HUES64 (cell line): Measurements from ENCODE around the gene CBLC.
"Not testable (repeated sequence)": the region's sequence is repeated elsewhere in the genome, so short reads cannot be mapped to it uniquely, and the experiment has no call there.

Experiments used
- H3K27ac ChIP-seq: 2 replicates; pipeline ENCODE4 v1.7.0; 2013; ENCODE audit warnings: low read depth, low read length, inconsistent platforms
- H3K27me3 ChIP-seq: 2 replicates; pipeline ENCODE4 v1.6.1; 2013; ENCODE audit warnings: mild to moderate bottlenecking, low read length; ENCODE audit not compliant: insufficient read depth
- H3K36me3 ChIP-seq: 2 replicates; pipeline ENCODE4 v1.6.1; 2013; ENCODE audit warnings: mild to moderate bottlenecking, low read length; ENCODE audit not compliant: insufficient read depth
- H3K4me1 ChIP-seq: 2 replicates; pipeline ENCODE4 v1.6.1; 2013; ENCODE audit warnings: mild to moderate bottlenecking, low read length, moderate library complexity; ENCODE audit not compliant: insufficient read depth
- H3K4me3 ChIP-seq: 2 replicates; pipeline ENCODE4 v1.5.1; 2013; ENCODE audit warnings: mild to moderate bottlenecking, low read length, moderate library complexity
- H3K9ac ChIP-seq: 2 replicates; pipeline ENCODE4 v1.6.1; 2013; ENCODE audit warnings: mild to moderate bottlenecking, low read depth, low read length
- H3K9me3 ChIP-seq: 2 replicates; pipeline ENCODE4 v1.6.1; 2013; ENCODE audit warnings: low read depth, low read length; ENCODE audit not compliant: insufficient read depth
- WGBS: fragments of 150-250, 120-280 bp; methylation state at CpG from one replicate; pipeline ENCODE4 v1.1.7; 2013; ENCODE audit warnings: missing lambda C conversion rate; 5-methylcytosine and 5-hydroxymethylcytosine counted together

The CBLC gene

DNA sequence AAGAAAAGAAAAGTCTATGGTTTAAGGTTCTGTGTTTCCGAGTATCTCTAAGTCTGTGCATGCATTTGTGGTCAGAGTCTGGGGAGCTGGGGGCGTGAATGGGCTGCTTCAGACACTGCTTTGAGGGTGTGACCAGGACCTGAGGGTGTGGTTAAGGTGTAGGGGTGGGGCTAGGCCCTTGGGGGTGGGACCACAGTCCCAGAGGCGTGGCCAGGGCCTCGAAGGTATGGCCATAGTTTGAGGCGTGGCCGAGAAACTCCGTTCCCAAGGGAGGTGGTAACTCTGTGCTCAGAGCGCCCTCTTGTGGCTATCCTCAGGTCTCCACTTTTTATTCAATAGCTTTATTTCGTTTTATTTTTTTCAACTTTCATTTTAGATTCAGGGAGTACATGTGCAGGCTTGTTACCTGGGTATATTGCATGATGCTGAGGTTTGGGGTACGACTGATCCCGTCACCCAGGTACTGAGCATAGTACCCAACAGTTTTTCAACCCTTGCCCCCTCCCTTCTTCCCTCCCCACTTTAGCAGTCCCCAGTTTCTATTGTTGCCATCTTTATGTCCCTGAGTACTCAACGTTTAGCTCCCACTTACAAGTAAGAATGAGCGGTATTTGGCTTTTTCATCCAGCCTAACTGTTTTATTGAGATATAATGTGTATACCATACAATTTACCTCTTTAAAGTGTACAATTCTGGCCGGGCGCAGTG is 7.0 kb upstream of the CBLC start:
- Histone ChIP-seq H3K27me3 (0 out of 2 replicates have a peak, but pooled peaks cover 3% of the 10 kb centered on the region), H3K4me1 (no peaks in the 10 kb centered on the region), H3K9me3 (no peaks in the 10 kb centered on the region), H3K36me3 (no peaks in the 10 kb centered on the region), H3K27ac (no peak overlapping the region), H3K9ac (no peak overlapping the region; the same call in 1 of the 2 replicates), H3K4me3 (no peak overlapping the region)
- 22% methylated on average over 13 of the region's 15 CpGs for WGBS

DNA sequence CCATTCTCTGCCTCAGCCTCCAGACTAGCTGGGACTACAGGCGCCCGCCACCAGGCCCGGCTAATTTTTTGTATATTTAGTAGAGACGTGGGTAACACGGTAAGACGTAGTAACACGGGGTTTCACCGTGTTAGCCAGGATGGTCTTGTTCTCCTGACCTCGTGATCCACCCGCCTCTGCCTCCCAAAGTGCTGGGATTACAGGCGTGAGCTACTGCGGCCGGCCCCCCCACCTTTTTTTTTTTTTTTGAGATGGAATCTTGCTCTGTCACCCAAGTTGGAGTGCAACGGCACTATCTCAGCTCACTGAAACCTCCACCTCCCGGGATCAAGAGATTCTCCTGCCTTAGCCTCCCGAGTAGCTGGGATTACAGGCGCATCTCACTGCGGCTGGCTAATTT is 5.5 kb upstream of the CBLC start:
- WGBS, result 91% methylated on average over 18 of the region's 18 CpGs
- not testable (repeated sequence) for H3K27me3 ChIP-seq, H3K4me3 ChIP-seq, H3K36me3 ChIP-seq, H3K9me3 ChIP-seq, H3K27ac ChIP-seq, H3K9ac ChIP-seq, H3K4me1 ChIP-seq

DNA sequence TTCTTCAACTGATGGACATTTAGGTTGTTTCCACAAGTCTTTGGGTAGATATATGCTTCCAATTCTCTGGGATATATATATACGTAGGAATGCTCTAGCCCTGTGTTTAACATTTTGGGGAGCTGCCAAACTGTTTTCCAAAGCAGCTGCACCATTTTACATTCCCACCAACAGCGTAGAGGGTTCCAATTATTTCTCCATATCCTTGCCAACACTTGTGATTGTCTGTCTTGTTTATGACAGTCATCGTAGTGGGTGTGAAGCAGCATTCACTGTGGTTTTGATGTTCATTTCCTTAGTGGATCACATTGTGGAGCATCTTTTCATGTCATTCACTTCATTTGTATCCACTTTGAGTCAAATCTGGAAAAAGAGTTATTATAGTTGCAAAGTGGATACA is 4.7 kb upstream of the CBLC start:
- Histone ChIP-seq H3K27ac (no peak overlapping the region), H3K9ac (no peak overlapping the region), H3K9me3 (no peaks in the 10 kb centered on the region), H3K4me1 (no peaks in the 10 kb centered on the region; the same call in 1 of the 2 replicates), H3K27me3 (0 out of 2 replicates have a peak, but pooled peaks cover 3% of the 10 kb centered on the region), H3K36me3 (no peaks in the 10 kb centered on the region), H3K4me3 (no peak overlapping the region)
- WGBS, result 100% methylated on average over 3 of the region's 3 CpGs

DNA sequence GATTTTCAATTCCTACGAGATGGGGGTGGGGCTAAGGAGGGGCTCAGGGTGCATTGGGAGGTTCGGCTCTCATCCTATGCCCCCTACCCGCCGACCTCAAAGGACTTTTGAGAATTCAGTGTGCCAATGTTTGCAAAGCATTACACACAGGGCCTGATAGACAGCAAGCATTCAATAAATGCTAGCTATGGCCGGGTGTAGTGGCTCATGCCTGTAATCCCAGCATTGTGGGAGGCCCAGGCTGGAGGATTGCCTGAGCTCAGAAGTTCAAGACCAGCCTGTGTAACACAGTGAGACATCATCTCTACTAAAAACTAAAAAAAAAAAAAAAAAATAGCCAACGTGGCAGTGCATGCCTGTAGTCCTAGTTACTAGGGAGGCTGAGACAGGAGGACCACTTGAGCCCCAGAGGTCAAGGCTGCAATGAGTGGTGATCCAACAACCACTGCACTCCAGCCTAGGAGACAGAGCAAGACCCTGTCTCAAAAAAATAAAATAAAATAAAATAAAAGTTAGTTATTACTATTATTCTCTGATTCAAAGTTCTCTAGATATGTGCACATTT is 1.9 kb upstream of the CBLC start:
- Histone ChIP-seq H3K9ac (no peak overlapping the region), H3K4me1 (no peaks in the 10 kb centered on the region; the same call in 1 of the 2 replicates), H3K9me3 (no peaks in the 10 kb centered on the region), H3K27me3 (no peaks in the 10 kb centered on the region), H3K27ac (no peak overlapping the region), H3K4me3 (no peak overlapping the region), H3K36me3 (peaks cover 3% of the 10 kb centered on the region; the same call in 1 of the 2 replicates)
- WGBS, result 86% methylated on average over 6 of the region's 6 CpGs

DNA sequence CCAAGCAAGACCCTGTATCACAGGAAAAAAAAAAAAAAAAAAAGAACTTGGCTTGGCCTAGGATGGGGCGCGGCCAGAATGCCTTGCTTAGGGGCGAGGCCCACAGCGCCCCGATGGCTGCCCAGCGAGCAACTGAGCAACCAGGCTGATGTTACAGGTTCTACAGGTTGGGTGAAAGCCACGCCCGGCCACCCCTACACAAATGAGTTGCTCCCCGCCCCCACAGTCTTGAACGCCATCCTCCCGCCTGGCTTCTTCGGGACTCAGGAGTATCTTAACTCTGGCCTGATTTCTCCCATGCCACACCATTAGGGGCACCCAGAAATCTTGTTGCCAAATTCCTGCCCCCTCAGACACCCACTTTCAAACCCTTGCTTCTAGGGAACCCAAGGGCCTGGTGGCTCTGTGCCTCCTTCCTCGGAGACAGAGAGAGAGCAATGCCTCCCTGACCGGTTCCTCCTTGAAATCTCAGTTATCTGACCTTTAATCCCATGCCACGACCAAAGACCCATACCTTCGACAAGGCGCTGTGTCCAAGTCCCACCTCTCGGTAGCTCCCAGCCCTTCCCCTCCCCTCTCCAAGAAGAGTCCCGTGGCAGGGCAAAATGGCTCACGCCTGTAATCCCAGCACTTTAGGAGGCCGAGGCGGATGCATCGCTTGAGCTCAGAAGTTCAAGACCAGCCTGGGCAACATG is 1.1 kb upstream of the CBLC start:
- H3K36me3 ChIP-seq, result peaks cover 6% of the 10 kb centered on the region; the same call in 1 of the 2 replicates
- H3K4me1 ChIP-seq, result no peaks in the 10 kb centered on the region; the same call in 1 of the 2 replicates
- no peak overlapping the region for H3K4me3 ChIP-seq
- H3K9me3 ChIP-seq, result no peaks in the 10 kb centered on the region
- H3K27me3 ChIP-seq, result no peaks in the 10 kb centered on the region
- 92% methylated on average over 23 of the region's 23 CpGs for WGBS
- no peak overlapping the region for H3K9ac ChIP-seq
- H3K27ac ChIP-seq, result no peak overlapping the region

DNA sequence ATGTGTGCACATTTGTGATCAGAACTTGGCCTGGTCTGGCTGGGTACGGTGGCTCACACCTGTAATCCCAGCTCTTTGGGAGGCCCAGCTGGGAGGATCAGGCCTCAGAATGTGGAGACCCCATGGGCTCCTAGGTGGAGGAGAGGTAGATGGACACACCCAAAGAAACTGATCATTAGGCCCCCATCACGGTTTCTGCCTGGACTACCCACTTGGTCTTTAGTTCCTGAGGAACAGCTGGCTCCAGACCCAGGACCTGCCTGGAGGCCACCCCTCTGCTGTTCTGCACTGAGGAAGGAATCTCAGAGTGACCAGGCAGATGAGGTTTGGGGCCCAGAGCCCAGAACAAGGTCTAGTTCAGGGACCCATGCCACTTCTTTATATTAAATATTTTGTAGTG is 1.5 kb downstream of the CBLC start:
- Histone ChIP-seq H3K9me3 (no peaks in the 10 kb centered on the region), H3K4me1 (no peaks in the 10 kb centered on the region; the same call in 1 of the 2 replicates), H3K27me3 (no peaks in the 10 kb centered on the region), H3K4me3 (no peak overlapping the region), H3K36me3 (peaks cover 6% of the 10 kb centered on the region; the same call in 1 of the 2 replicates), H3K9ac (no peak overlapping the region), H3K27ac (no peak overlapping the region)
- 84% methylated on average over 2 of the region's 2 CpGs for WGBS

DNA sequence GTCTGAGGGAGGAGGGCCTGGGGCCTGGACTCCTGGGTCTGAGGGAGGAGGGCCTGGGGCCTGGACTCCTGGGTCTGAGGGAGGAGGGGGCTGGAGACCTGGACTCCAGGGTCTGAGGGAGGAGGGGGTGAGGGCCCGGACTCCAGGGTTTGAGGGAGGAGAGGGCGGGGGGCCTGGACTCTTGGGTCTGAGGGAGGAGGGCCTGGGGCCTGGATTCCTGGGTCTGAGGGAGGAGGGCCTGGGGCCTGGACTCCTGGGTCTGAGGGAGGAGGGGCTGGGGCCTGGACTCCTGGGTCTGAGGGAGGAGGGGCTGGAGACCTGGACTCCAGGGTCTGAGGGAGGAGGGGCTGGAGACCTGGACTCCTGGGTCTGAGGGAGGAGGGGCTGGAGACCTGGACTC is 4.0 kb downstream of the CBLC start:
- not testable (repeated sequence) for H3K9me3 ChIP-seq, H3K9ac ChIP-seq, H3K4me3 ChIP-seq, H3K27me3 ChIP-seq, H3K27ac ChIP-seq, H3K4me1 ChIP-seq
- H3K36me3 ChIP-seq, result peaks cover 15% of the 10 kb centered on the region; the same call in 1 of the 2 replicates
- WGBS, result 91% methylated on average over 2 of the region's 2 CpGs

DNA sequence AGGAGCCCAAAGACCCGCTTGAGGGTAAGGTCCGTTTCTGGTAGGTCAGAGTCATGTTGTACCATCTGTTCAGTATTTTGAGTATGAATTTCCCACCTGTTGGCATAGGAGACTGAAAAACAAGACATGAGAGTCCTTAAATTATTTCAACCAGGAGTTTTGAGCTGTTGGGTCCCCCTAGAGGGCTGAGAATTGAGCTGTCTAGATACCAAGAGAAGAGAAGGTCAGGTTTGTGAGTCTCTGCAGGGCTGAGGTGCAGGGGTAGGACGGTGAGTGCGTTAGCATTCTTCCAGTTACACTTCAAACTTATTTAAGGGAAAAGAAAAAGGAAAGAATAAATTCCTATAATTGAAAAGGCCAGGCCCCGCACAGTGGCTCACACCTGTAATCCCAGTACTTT is 5.0 kb downstream of the CBLC start:
- Histone ChIP-seq H3K36me3 (peaks cover 16% of the 10 kb centered on the region; the same call in 1 of the 2 replicates), H3K27me3 (no peaks in the 10 kb centered on the region), H3K9me3 (no peaks in the 10 kb centered on the region), H3K4me1 (no peaks in the 10 kb centered on the region), H3K4me3 (no peak overlapping the region), H3K9ac (no peak overlapping the region), H3K27ac (no peak overlapping the region)
- 93% methylated on average over 3 of the region's 5 CpGs for WGBS

DNA sequence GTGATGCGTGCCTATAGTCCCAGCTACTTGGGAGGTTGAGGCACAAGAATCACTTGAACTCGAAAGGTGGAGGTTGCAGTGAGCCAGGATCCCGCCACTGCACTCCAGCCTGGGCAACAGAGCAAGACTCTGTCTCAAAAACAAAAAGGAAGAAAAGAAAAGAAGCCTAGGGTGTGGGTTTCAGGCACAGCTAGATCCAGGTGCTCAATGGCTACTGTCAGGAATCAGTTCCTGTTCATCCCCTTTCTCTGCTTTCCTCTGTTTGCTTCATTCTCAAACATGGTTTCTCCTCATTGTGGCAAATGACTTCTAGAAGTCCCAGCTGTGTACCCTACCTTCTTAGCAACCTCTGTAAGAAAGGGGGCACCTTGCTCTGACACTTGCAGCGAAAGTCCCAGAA is 5.9 kb downstream of the CBLC start:
- 96% methylated on average over 4 of the region's 4 CpGs for WGBS
- Histone ChIP-seq H3K27me3 (no peaks in the 10 kb centered on the region), H3K27ac (no peak overlapping the region), H3K4me1 (no peaks in the 10 kb centered on the region), H3K36me3 (peaks cover 16% of the 10 kb centered on the region; the same call in 1 of the 2 replicates), H3K9me3 (no peaks in the 10 kb centered on the region), H3K4me3 (no peak overlapping the region), H3K9ac (no peak overlapping the region)

DNA sequence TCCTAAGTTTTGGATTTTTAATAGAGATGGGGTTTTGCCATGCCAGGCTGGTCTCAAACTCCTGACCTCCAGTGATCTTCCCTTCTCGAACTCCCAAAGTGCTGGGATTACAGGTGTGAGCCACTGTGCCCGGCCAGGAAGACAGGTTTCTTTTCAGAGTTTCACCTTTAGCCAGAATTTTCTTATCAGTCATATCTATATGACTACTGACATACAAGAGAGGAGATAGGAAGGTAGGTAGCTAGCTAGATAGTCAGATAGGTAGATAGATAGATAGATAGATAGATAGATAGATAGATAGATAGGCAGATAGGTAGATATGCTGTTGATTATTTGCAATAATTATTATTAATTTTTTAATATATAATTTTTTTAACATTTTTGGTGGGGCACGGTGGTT is 7.6 kb downstream of the CBLC start:
- Histone ChIP-seq H3K4me3 (no peak overlapping the region), H3K27ac (no peak overlapping the region), H3K9me3 (no peaks in the 10 kb centered on the region), H3K36me3 (peaks cover 27% of the 10 kb centered on the region), H3K4me1 (no peaks in the 10 kb centered on the region), H3K27me3 (no peaks in the 10 kb centered on the region), H3K9ac (no peak overlapping the region)
- WGBS, result 93% methylated on average over 3 of the region's 3 CpGs

DNA sequence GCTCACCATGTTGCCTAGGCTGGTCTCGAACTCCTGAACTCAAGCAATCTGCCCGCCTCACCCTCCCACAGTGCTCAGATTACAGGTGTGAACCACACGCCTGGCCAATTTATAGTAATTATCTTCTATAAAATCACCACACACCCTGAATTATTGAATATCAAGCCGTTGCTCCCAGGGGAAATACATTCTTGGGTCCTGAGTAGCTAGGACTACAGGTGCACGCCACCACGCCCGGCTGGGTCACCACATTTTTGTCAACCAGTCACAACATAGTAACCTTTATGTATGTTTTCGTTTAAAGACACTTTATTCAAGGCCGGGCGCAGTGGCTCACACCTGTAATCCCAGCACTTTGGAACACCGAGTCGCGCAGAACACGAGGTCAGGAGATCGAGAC is 8.3 kb downstream of the CBLC start:
- H3K36me3 ChIP-seq, result peaks cover 26% of the 10 kb centered on the region
- H3K4me1 ChIP-seq, result no peaks in the 10 kb centered on the region
- no peaks in the 10 kb centered on the region for H3K9me3 ChIP-seq
- H3K9ac ChIP-seq, result no peak overlapping the region
- H3K27ac ChIP-seq, result no peak overlapping the region
- no peak overlapping the region for H3K4me3 ChIP-seq
- H3K27me3 ChIP-seq, result no peaks in the 10 kb centered on the region
- WGBS, result 94% methylated on average over 15 of the region's 15 CpGs
